ENCODE measurements around the gene CLDN9.

Gene CLDN9

DNA sequence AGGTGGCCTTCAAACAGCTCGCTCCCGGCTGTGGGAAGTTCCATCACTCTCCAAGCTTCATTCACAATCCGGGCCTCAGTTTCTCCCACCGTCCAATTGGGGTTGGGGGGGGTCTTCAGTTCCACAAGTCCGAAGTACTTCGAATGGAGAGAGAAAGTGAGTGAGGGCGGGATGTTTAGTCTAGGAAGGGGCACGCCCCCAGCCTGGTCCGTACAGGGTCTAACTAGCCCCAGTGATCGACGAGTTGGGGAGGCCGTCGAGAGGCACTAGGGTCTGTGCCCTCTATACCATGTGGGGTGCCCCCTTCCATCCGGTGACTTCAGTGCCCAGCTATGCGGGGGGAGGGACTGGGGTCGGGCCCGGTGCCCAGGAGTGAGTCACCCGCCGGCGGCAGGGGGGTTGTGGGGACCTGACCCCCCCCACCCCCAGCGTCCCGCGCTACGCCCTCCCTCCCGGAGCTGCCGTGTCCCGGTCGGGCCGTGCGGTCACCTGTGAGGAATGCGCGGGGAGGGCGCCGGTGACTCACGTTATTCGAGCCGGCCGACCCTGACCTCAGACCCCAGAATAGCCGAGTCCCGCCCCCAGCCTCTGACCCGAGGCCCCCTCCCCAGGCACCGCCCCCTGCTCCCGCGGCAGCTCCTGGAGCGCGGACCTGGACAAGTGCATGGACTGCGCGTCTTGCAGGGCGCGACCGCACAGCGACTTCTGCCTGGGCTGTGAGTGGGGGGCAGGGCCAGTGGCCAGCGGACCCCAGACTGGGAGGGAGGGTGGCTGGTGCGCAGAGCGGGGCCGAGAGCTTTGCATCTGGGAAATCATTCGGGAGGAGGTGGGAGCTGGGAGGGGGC is 8.1 kb downstream of the CLDN9 start:
- DNase-seq = peak; percentile 78

DNA sequence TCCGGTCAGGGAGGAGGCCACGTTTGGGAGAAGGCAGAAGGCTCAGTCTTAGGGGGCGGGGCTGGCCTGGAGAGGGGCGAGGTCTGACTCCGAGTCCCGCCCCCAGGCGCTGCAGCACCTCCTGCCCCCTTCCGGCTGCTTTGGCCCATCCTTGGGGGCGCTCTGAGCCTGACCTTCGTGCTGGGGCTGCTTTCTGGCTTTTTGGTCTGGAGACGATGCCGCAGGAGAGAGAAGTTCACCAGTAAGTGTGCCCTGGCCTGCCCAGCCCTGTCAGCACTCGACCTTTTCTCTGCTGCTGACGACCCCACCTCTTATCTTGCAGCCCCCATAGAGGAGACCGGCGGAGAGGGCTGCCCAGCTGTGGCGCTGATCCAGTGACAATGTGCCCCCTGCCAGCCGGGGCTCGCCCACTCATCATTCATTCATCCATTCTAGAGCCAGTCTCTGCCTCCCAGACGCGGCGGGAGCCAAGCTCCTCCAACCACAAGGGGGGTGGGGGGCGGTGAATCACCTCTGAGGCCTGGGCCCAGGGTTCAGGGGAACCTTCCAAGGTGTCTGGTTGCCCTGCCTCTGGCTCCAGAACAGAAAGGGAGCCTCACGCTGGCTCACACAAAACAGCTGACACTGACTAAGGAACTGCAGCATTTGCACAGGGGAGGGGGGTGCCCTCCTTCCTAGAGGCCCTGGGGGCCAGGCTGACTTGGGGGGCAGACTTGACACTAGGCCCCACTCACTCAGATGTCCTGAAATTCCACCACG is 8.9 kb downstream of the CLDN9 start:
- peak; percentile 88 for DNase-seq

DNA sequence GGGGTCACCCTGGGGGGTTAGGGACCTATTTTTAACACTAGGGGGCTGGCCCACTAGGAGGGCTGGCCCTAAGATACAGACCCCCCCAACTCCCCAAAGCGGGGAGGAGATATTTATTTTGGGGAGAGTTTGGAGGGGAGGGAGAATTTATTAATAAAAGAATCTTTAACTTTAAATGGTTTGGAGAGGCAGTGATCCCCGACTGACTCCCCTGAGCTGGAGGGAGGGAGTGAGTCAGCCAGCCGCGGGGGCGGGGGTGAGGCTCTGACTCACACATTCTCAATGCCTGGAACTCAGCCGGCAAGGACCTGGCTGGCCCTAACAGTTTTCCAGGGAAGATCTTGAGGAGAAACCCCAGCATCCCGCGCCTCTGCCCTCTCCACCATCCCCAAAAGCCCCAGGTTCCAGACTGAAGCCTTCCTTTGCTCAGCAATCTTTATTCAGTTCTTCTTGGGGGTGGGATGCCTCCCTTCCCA is 9.5 kb downstream of the CLDN9 start:
- DNase-seq = peak; percentile 93

DNA sequence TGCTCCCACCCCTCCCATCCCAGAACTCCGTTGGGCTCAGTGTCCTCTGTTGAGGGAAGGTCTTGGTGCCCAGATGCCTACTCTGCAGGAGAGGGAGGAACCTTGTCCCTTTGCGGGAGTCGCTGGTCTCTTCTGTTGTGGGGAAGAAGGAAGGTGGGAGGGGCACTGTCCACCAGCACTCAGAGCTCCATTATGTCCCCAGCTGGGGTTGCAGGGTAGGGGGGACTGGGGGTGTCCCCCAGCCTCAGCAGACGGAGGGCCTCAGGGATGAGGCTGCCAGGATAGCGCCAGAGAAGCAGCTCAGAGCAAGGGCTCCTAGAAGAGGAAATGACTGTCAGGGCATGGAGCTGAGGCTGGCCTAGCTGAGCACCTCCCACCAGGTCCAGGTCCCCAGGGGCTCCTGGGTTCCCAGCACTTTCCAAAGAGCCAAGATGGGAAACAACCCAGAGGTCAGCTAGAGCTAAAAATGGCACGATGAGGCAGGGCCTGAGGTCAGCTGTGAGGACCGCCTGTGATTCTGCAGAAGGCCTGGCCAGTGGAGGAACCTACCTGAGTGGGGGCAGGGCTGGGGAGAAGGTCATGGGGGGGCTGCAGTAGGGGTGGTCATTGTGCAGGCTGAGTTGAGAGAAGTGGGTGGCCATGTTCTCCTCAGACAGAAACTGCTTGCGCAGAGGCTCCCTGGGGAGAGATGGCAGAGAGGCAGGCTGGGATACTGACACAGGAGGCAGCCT is 10.1 kb downstream of the CLDN9 start:
- peak; percentile 45 for DNase-seq

DNA sequence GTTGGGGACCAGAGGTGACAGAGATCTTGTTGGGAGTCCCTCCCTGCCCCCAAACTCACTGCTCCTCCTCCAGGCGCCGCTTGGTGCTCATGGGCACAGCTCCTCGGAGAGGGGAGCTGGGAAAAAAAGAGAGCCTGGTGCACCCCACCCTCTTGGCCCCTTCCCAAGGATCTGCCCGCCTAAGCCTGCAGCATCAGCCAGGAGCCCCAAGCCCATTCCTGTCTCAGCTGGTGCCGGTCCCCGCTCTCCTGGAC is 10.6 kb downstream of the CLDN9 start:
- DNase-seq = no peak

DNA sequence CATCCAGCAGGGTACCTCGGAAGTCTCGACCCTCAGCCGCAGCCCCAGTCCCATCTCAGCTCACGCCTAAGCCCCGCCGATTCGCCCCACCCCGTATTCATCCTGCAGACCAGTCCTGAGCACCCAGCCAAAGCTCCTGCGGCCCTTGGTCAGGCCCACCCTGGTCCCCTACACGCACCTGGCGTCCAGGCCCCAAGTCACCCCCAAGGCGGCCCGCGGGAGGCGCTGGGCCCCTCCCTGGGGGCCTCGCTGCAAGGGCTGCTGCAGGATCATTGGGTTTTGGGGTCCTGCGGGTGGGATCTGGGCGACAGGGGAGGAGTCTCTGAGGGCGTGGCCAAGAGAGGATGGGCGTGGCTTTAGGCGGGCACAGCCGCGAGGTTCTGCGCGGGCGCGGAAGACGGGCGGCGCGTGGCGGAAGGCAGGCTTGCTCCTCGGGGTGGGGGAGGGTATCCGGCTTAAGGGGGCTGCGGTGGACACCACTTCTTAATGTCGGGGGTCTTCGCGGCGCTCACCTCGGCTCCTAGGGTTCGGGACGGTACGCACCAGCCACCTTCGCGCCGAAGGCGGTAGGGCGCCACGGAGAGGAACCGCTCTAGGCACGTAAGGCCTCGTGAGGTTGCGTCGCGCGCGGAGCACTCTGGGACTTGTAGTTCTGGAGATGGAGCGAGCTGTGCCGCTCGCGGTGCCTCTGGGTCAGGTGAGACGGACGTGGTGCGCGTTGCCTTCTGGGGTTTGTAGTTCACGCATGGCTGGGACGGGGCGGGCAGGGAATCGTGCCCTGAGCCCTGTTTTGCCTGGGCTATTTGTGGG is 11.2 kb downstream of the CLDN9 start, which contains the start of the genes HCFC1R1 and THOC6:
Gene HCFC1R1 (minus strand): TSS at position 274 of the 810 bp plus-strand sequence. CDS start 1 bp downstream, at position 273.
Gene THOC6 (plus strand): TSS at position 367 of the 810 bp plus-strand sequence. CDS start 292 bp downstream, at position 659.
- peak; percentile 96 for DNase-seq

DNA sequence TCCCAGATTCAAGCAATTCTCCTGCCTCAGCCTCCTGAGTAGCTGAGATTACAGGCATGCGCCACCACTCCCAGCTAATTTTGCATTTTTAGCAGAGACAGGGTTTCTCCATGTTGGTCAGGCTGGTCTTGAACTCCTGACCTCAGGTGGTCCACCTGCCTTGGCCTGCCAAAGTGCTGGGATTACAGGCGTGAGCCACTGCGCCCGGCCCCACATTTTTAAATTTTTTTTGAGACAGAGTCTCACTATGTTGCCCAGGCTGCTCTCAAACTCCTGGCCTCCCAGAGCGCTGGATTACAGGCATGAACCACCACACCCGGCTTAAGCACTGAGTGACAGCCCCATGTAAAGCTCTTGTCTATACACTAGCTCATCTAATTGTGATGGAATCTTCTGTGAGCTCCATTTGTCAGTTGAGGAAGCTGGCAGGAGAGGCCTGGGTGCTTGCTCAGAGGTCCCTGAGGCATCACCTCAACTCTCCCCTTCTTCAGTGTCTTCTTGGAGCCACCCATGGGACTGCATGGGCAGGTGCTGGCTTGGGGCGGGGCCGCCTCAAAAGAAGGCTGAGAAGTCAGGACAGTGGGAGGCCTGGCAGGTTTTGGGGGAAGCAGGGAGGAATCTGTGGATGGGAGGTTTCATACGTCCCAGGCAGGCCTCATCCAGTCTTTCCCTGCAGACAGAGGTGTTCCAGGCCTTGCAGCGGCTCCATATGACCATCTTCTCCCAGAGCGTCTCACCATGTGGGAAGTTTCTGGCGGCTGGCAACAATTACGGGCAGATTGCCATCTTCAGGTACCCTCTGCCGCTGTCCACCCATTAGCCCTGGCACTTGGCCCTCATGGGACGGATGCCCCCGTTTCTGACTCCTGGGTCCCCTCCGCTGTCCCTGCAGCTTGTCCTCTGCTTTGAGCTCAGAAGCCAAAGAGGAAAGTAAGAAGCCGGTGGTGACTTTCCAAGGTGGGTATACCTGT is 12.6 kb downstream of the CLDN9 start:
- DNase-seq = peak; percentile 33

DNA sequence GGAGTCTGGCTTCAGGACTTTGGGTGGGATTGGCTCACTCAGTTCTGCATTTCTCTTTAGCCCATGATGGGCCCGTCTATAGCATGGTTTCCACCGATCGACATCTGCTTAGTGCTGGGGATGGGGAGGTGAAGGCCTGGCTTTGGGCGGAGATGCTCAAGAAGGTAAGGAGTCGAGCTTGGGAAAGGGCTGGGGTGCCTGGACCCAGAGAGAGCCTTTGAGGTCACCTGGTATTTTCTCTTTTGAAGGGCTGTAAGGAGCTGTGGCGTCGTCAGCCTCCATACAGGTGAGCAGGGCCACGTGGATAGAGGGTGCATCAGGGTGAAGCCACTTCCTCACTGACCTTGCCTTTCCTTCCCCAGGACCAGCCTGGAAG is 13.3 kb downstream of the CLDN9 start:
- peak; percentile 20 for DNase-seq

DNA sequence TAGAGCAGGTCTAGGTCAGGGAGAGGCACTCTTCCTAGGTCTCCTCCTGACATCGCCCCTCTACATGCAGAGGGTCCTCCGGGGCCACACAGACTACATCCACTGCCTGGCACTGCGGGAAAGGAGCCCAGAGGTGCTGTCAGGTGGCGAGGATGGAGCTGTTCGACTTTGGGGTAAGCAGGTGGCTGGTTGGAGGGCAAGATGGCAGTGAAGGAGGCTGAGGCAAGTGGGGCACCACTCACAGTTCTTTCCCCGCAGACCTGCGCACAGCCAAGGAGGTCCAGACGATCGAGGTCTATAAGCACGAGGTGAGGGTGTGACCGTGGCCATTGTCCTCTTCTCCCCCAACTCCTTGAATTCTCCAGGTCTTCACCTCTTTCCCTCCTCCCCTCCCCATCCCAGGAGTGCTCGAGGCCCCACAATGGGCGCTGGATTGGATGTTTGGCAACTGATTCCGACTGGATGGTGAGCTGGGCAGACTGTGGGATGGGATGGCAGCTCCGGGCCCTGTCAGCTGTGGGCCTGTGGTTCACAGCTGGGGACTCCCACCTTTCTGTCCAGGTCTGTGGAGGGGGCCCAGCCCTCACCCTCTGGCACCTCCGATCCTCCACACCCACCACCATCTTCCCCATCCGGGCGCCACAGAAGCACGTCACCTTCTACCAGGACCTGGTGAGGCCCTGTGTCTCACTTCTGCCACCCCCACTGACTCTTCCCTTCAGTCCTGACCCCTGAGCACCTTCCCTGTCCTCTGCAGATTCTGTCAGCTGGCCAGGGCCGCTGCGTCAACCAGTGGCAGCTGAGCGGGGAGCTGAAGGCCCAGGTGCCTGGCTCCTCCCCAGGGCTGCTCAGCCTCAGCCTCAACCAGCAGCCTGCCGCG is 14.1 kb downstream of the CLDN9 start:
- DNase-seq = no peak

DNA sequence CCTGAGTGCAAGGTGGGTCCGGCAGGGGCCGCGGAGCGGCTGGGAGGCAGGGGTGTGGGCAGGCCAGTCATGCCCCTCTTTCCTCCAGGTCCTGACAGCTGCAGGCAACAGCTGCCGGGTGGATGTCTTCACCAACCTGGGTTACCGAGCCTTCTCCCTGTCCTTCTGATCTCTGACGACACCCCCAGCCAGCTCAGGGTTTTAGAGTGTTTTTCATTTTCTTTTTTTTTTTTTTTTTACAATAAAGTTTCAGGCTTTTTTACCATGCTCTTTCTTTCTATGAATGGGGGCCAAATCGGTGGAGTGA is 14.7 kb downstream of the CLDN9 start:
- DNase-seq = no peak

DNA sequence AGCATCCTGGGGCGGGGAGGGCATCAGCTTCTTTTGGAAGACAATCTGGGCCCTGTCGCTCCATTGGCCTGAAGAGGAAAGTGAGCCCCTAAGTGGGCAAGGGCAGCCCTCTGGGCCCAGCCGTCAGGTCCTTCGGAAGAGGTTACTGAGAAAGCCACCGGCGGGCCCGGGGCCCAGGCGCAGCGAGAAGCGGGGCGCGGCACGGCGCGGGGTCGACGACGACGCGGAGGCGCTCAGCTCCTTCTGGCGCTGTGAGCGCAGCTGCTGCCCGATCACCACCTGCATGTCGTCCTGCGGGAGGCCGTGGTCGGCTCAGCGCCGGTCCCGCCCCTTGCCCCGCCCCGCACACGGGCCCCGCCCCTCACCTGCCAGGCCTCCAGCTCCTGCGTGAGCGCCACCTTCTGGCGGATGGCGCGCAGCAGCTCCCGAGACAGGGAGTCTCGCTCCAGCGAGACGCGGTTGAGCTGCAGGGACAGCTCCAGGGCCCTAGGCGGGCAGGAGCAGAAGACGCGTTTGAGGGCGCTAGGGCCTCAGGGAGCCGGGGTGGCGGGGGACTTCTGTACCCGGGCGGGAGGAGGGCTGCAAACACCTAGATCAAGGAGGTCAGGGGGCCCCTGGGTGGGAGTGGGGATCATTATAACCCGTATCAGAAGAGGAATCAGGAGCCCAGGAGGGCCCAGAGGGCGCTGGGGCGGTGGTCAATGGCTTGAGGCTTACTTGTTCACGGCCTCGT is 15.4 kb downstream of the CLDN9 start:
- peak; percentile 80 for DNase-seq

DNA sequence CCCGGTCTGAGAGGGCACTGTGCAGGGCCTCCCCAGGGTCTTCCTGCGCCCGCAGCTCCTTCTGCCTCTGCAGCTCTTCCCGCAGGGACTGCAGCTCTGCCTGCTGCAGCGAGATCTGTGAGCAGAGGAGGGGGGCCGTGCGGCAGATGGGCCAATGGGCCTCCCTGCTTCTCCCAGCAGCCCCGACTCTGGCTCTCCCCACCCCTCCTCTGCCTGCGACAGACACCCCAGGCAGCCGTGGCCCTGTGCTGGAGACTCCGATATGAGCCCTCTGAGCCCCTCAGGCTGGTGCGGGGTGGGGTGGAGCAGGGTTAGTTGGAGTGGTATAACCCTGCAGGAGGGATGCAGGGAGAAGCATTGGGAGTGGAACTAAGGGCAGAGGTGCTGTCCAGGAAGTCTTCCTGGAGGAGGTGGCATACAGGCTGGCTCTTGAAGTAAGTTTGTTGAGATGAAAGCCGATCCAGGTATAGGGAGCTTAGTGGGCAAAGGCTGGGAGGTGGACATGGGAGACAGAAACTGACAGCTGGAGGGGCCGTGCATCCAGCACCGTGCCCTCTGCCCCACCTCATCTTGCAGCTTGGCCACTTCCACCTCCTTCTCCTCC is 16.1 kb downstream of the CLDN9 start:
- DNase-seq = no peak

DNA sequence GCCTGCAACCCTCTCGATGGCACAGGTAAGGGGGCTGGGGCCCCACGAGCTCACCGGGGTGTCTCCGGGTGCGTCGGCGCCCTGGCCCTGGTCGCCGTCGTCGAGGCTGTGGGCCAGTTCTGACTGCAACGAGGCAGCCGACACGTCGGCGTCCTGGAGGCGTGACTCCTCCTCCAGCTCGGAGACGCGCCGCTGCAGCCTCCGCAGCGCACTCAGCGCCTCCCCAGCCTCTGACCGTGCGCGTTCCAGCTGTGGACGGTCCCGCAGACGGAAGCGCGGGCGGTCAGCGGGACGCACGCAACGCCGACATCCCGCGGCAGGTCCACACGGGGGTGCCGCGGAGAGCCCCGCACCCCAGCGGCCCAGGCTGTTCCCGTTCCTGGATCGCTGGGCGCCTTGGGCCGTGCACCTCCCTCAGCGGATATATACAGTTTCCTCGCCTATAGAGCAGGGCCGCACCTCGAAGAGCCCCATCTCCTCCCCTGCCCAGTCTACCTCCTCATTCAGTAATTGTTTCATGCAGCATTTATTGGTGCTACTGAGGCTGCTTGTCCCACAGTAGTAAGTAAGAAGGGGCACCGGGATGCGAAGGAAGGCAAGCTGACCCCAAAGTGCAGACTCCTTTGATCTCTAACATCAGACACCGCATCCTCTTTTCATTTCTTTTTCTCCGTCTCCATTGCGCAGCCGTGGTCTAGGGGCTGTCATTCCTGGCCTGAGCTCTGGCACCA is 16.9 kb downstream of the CLDN9 start:
- DNase-seq = no peak

DNA sequence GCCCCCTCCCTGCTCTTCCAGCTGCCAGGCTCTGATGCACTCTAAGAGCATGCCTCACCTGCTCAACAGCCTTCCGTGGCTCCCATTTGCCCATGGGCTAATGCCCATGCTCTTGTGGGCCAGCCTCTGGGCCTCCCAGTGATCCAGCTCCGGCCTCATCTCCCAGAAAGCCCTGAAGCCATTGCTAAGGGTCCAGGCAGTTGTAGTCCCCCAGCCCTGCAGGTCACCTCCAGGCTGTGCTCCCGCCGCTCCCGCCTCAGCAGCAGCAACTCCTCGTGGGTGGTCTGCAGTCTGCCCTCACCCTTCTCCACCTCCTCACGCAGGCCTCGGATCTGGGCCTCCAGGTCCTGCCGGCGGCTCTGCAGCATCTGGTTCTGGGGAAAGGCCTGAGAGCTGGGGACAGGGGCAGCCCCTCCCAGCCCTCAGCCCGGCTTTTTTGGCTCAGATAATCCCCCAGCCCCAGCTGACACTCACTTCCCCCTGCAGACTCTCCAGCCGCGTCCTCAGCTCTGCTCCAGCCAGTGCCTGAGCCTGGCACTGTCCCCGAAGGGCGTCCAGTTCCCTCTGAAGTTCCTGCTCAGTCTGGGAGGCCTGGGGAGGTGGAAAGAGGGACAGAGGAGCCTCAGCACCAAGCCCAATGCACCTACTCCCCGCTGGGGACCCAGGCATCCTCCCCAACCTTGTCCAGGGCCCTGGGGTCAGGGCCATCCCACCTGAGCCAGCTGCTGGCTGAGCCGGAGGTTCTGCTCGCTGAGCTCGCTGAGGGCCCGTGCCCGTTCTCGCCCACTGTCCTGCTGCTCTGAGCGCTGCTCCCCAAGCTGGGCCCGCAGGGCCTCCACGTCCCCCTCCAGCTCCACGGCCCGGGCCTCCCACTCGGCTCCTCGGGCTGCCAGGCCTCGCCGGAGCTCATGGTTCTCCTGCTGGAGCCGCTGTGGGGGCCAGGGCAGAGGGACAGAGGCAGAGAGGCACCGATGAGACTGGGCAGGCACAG is 17.8 kb downstream of the CLDN9 start:
- DNase-seq = no peak

DNA sequence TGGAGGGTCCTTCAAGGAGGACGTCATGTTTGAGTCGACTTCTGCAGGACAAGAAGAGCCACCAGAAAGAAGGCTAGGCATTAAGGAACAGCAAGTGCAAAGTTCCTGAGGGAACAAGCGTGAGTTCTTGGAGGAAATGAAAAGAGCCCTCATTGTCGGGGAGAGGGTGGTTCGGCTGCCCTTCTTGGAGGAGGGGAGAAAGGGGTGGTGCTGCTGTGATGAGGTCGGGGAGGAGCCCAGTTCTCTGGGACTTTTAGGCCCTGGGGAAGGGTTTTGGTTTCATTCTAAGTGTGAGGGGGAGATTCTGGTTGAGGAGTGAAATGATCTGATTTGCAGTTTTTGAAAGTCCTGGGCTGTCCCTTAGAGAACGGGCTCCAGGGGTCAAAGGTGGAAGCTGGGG is 19.9 kb downstream of the CLDN9 start:
- DNase-seq = no peak

DNA sequence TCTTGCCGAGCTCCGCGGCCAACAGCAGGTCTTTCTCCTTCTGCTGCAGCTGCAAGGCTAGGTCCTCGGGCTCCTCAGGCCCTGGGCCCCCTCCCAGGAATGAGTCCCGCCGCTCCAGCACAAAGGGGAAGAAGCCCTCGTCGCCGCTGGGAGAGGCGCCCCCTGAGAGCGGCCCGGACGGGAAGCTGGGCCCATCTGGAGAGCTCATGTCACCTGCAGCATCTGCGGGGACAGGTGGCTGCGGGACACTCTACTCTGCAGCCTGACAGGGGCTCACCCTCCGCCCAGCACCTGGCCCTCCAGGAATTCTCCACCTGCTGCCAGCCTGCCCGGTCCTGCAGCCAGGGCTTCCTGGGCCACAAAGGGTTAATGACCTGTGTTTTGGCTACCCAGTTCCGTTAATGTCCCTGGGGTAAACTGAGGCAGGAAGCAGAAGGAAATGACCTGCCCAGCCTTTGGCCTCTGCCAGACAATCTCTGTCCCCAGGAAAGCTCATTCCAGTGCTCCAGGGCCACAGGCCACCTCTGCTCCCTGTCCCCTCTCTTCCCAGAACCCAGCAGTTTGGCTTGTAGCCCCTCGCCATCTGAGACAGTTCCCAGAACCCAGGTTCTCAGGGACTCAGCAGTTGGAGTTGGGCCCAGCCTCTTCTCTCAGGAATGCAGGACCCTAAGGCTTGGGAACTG is 22.7 kb downstream of the CLDN9 start:
- DNase-seq = peak; percentile 13

All from right hindlimb (tissue), 1 donor.